GM18499 (cell line): ENCODE data around the gene ITPR1.
A peak's percentile ranks its signal among the peaks of the same experiment; 100 is the strongest.

Experiments
- ATAC-seq: cut with Tn5 transposase; IDR thresholded peaks from one replicate; pipeline ENCODE4 v1.9.1; 2021; ENCODE audit warnings: moderate number of reproducible peaks; ENCODE audit not compliant: insufficient read depth, unreplicated experiment

Gene ITPR1

GRCh38 chr3:4856564-4856963 lies 363.4 kb downstream of the ITPR1 start:
- ATAC-seq, result no peak

DNA sequence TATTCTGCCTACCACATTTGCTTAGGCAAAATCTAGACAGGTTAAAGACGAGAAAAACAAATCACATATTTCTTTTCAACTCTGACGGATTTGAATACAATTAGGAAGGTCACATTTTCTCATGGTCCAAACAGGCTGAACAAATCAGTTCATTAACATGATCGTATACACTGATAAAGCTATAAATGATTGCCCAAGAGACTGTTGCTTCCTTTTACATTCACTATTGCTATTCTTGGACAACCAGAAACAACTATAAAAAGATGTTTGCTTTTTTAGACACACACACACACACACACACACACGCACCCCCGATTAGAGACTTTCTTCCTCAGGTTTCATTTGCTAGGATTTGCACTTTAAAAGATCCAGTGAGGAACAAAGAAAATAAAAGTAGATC lies 363.8 kb downstream of the ITPR1 start:
- ATAC-seq, result no peak

DNA sequence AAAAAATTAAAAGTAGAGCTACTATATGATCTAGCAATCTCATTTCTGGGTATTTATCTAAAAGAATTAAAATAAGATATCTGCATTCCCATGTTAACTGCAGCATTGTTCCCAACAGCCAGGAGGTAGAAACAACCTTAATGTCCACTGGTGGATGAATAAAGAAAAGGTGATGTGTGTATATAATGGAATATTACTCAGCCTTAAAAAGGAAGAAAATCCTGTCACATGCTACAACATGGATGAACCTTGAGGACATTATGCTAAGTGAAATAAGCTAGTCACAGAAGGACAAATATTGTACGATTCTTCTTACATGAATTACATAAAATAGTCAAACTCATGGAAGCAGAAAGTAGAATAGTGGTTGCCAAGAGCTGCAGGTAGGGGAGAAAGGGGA lies 366.6 kb downstream of the ITPR1 start:
- no peak for ATAC-seq

GRCh38 chr3:4862973-4863372 lies 369.8 kb downstream of the ITPR1 start:
- no peak for ATAC-seq

DNA sequence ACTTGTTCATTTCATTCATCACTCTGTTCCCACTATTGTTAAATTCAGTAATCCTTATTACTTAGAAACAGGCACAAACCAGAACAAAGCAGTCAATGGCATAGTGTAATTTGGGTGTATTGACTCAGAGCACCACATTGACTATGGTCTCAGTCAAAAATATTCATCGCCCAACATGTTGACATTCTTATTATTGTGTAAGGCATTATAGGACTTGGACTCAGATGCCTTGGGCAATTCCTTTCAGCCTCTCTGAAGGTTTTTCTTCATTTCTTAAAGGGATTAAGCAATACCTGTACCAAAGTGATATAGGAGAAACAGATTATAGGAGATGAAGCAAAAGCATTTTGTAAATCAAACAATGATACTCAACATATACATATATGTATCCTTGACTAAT lies 371.4 kb downstream of the ITPR1 start:
- no peak for ATAC-seq

- no peak for ATAC-seq
Measured at GRCh38 chr3:4865714-4866113, 372.6 kb downstream of the ITPR1 start.

- ATAC-seq, result no peak
Measured at GRCh38 chr3:4866866-4867265, 373.7 kb downstream of the ITPR1 start.

DNA sequence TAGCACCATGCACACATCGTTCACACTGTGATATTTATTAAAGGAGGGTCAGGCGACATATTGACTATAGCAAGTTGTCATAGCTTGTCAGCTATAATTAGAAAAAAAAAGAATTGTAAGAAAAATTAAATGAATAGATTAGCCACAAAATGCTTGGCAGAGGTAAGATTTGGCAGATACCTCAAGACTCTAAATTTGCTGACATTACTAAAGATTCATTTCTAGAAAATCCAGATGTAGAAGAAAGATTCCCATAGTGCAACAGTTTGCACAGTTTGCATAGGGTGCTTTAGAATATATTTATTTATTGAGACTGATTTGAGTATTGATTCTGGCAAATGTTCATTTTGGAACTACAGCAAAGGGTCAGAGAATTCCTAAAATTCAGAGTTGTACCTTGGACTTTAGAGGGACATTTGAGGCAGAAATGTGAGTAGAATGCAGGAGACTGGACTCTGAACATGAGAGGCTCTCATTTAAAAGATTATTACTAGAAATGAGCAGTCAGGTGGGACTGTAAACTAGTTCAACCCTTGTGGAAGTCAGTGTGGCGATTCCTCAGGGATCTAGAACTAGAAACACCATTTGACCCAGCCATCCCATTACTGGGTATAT lies 384.1 kb downstream of the ITPR1 start:
- no peak for ATAC-seq

DNA sequence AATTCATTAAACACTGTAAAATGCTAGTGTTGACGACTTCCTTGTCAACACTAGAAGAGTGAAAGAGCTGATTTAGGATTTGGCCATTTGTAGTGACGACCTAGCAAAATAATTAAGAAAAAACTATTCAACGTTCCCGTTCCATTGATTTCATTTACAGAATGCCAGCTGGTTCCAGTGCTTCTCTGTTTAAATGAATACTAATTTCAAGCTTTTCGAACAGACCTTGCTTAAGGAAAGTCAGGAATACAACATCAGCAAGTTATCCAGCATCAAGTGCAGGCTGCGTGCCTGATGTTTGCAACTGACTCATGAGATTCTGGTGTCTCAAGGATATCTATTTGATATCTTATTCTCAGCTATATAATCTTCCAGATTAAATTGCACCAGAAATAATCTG lies 387.7 kb downstream of the ITPR1 start:
- no peak for ATAC-seq

DNA sequence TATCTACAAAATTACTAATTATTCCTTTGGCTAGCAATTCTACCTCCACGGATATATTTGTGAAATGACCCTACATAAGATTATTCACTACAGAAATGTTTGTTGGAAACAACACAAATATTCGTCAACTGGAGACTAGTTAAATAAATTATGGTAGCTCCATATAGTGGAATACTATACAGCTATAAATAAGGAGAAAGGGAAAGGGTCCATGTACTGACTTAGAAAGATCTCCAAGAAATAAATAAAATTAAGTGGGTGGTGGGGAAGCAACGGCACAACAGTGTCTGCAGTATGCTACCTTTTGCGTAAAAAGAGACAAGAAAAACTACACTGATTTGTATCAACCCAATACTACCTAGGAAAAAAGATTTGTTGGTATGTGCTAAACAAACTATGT lies 389.4 kb downstream of the ITPR1 start:
- ATAC-seq, result no peak

DNA sequence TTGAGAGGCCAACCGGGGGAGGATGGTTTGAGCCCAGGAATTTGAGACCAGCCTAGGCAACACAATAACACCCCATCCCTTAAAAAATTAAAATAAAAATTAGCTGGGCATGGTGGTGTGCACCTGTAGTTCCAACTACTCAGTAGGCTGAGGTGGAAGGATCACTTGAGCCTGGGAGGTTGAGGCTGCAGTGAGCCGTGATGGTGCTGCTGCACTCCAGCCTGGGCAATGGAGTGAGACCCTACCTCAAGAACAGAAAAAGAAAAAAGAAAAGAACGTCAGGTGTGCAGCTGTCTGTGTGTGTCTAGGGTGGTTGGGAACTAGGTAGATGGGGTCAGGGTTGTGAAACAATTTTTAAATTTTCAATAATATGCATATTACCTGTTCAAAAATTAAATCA lies 389.9 kb downstream of the ITPR1 start:
- no peak for ATAC-seq

GRCh38 chr3:4884888-4885287 lies 391.7 kb downstream of the ITPR1 start:
- ATAC-seq, result no peak

DNA sequence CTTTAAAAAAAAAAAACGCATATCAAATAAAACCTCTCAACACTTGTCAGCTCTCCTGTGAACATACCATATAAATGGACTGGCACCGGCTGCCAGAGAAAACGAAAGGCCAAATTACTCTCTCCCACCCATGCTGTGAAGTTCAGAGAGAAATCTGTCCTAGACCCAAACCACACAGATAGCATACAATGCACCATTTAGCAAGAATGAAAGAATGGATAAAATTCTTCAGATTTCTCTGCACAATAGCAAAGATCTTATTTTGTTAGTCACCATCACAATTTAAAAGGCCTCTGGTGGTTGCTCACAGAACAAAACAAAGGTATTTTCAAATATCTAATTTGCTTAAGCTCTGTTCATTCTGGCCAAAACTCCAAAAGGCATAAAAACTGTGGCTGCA lies 392.2 kb downstream of the ITPR1 start:
- no peak for ATAC-seq

DNA sequence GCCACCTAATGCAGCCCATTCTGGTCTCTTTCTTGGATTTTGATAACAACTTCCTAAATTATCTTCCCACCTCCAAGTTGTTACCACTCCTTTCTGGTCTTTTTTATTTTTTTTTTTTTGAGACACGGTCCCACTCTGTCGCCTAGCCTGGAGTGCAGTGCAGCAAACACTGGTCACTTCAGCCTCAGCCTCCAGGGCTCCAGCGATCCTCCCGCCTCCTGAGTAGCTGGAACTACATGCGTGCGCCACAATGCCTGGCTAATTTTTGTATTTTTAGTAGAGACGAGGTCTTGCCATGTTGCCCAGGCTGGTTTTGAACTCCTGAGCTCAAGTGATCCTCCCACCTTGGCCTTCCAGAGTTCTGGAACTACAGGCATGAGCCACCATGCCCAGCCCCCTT lies 393.3 kb downstream of the ITPR1 start:
- ATAC-seq, result no peak

GRCh38 chr3:4887177-4887576 lies 394.0 kb downstream of the ITPR1 start:
- no peak for ATAC-seq

DNA sequence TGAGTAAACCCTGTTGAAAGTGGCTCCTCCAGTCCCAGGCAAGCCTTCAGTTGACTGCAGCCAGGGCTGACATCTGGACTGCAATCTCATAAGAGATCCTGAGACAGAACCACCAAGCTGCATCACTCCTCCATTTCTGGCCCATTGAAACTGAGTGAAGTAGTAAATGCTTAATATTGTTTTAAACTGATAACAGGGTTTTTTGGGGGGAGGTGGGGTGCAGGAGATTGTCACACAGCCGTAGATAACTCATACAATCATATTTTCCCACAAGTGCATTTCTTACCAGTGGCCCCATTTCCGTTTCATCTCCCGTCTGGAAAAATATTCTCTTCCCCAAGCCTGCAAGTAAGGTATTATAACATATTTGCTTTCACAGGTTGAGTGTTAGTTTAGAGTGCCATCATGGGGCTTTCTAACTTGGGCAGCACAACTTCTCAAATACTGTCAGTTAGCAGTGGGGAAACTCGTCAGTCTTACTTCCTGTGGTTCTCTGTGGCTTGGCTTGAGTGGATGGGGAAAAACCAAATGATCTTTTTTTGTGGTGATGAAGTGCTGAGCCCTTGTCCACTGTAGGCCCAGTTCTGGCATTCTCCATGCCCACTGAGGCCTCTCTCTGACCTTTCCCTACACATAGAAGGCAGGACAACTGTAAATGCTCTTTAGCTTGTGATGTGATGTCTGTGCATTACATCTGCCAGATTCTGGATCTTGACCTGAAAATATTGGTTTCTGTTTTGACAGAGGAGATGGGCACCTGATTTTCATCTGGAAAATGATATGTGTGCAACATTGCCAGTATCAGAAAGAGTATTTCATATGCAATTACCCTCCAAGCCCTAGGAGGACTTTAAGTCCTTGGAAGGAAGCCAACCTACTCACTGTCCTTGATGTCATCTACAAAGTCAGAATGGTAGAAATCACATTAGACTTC lies 396.0 kb downstream of the ITPR1 start:
- peak; percentile 55 for ATAC-seq

DNA sequence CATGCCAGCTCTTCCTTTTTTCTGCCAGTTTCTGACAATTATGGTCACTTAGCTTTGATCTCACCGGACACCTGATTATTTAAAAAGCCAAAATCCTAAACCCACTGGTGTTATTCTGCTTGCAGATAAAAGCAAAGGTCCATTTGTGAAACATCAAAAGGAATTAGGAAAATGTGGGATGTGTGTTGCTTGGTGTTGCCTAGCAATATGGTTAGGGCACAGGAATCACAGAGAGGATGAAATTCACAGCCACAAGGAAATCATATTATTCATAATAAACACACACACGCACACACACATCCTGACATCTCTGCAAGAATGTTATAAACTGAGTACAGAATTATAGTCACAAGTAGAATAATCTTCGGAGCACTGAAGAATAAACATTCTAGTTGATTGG lies 396.7 kb downstream of the ITPR1 start:
- ATAC-seq, result no peak

GRCh38 chr3:4894891-4895530 lies 401.9 kb downstream of the ITPR1 start:
- no peak for ATAC-seq

DNA sequence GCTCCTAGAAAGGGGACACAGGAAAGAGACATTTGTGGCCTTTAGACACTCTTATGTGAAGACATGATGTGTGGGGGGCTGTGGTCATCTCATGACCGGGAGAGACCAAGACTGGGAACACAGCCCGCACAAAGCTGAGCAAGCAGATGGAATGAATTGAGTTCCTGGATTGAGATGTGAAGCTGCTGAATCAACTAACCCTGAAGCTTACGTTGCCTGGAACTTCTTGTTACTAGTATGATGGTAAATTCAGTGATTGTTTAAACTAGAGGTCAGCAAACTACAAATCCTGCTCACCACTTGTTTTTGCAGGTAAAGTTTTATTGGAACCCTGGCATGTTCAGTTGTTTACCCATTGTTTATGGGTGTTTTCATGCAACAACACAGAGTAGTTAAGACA lies 402.7 kb downstream of the ITPR1 start:
- ATAC-seq, result no peak
